ENCODE data around the gene PFN2. TPM values are rescaled to one million over a fixed set of nuclear protein-coding genes. Genes with fewer than 3 reads are reported as not detected.
A peak's percentile ranks its signal among the peaks of the same experiment; 100 is the strongest.
"Not testable (repeated sequence)": the region's sequence is repeated elsewhere in the genome, so short reads cannot be mapped to it uniquely, and the experiment has no call there.

PFN2 gene
- total RNA-seq, 2 donors from 2014 or later = 3.2 to 5.9 TPM

- H3K36me3 Mint-ChIP-seq (ENCODE audit: insufficient read depth in 2 of 2); H3K4me3 Mint-ChIP-seq; H3K4me1 Mint-ChIP-seq (ENCODE audit: low read depth); H3K27me3 Mint-ChIP-seq (ENCODE audit: low read depth); DNase-seq; H3K27ac Mint-ChIP-seq; H3K9me3 Mint-ChIP-seq; ATAC-seq (replicated peaks in 1 of 2): not testable (repeated sequence)
Observed at GRCh38 chr3:149983053-149983452, 12.4 kb upstream of the PFN2 start.

- H3K36me3 Mint-ChIP-seq (ENCODE audit: insufficient read depth in 2 of 2); H3K27ac Mint-ChIP-seq; H3K27me3 Mint-ChIP-seq (ENCODE audit: low read depth); H3K4me1 Mint-ChIP-seq (ENCODE audit: low read depth); H3K9me3 Mint-ChIP-seq; H3K4me3 Mint-ChIP-seq; DNase-seq: not testable (repeated sequence)
- ATAC-seq (replicated peaks in 1 of 2) = peak in 1 of 2 donors; percentile 47
Observed at GRCh38 chr3:149981979-149982378, 11.3 kb upstream of the PFN2 start.

GRCh38 chr3:149977386-149977785, 6.7 kb upstream of the PFN2 start:
- Mint-ChIP-seq H3K27ac (no peak overlapping the region), H3K36me3 (ENCODE audit: insufficient read depth in 2 of 2) (no peaks in the 10 kb centered on the region), H3K9me3 (no peaks in the 10 kb centered on the region), H3K4me1 (ENCODE audit: low read depth) (no peaks in the 10 kb centered on the region), H3K4me3 (no peak overlapping the region), H3K27me3 (ENCODE audit: low read depth) (peaks cover 22% of the 10 kb centered on the region)
- no peak for DNase-seq
- ATAC-seq (replicated peaks in 1 of 2) = no peak

- Mint-ChIP-seq H3K4me1 (ENCODE audit: low read depth) (peaks cover 7% of the 10 kb centered on the region), H3K27me3 (ENCODE audit: low read depth) (peaks cover 33% of the 10 kb centered on the region), H3K36me3 (ENCODE audit: insufficient read depth in 2 of 2) (no peaks in the 10 kb centered on the region), H3K27ac (no peak overlapping the region), H3K9me3 (no peaks in the 10 kb centered on the region), H3K4me3 (no peak overlapping the region)
- ATAC-seq (replicated peaks in 1 of 2) (peak in 1 of 2 donors; percentile 42), DNase-seq (peak in 1 of 2 donors; percentile 3)
Observed at GRCh38 chr3:149975919-149976318, 5.2 kb upstream of the PFN2 start.

- Mint-ChIP-seq H3K27ac (peak overlapping the region; percentile 78), H3K27me3 (ENCODE audit: low read depth) (peaks cover 45% of the 10 kb centered on the region), H3K36me3 (ENCODE audit: insufficient read depth in 2 of 2) (no peaks in the 10 kb centered on the region), H3K4me3 (peak overlapping the region; percentile 87 to 95), H3K9me3 (no peaks in the 10 kb centered on the region), H3K4me1 (ENCODE audit: low read depth) (peaks cover 12% of the 10 kb centered on the region)
- ATAC-seq (replicated peaks in 1 of 2) = peak; percentile 12 to 25
- DNase-seq = peak; percentile 31 to 33
Observed at GRCh38 chr3:149971403-149972075, 844 bp upstream of the PFN2 start.

GRCh38 chr3:149969940-149970715, 567 bp downstream of the PFN2 start:
- Mint-ChIP-seq H3K36me3 (ENCODE audit: insufficient read depth in 2 of 2) (no peaks in the 10 kb centered on the region), H3K27me3 (ENCODE audit: low read depth) (peaks cover 37% of the 10 kb centered on the region), H3K4me3 (peak overlapping the region; percentile 82 to 96), H3K4me1 (ENCODE audit: low read depth) (peaks cover 12% of the 10 kb centered on the region), H3K9me3 (no peaks in the 10 kb centered on the region), H3K27ac (peak overlapping the region; percentile 82)
- DNase-seq (peak; percentile 82 to 86), ATAC-seq (replicated peaks in 1 of 2) (peak; percentile 65 to 72)

- H3K9me3 Mint-ChIP-seq = no peaks in the 10 kb centered on the region
- no peak for ATAC-seq (replicated peaks in 1 of 2)
- peaks cover 29% of the 10 kb centered on the region for H3K27me3 Mint-ChIP-seq (ENCODE audit: low read depth)
- H3K36me3 Mint-ChIP-seq (ENCODE audit: insufficient read depth in 2 of 2) = no peaks in the 10 kb centered on the region
- DNase-seq = no peak
- peak overlapping the region; percentile 82 for H3K27ac Mint-ChIP-seq
- peaks cover 12% of the 10 kb centered on the region for H3K4me1 Mint-ChIP-seq (ENCODE audit: low read depth)
- peak overlapping the region; percentile 82 to 96 for H3K4me3 Mint-ChIP-seq
Observed at GRCh38 chr3:149969110-149969939, 1.4 kb downstream of the PFN2 start.

- peaks cover 26% of the 10 kb centered on the region for H3K27me3 Mint-ChIP-seq (ENCODE audit: low read depth)
- ATAC-seq (replicated peaks in 1 of 2) (no peak), DNase-seq (no peak)
- H3K27ac Mint-ChIP-seq = no peak overlapping the region
- no peak overlapping the region for H3K4me3 Mint-ChIP-seq
- H3K9me3 Mint-ChIP-seq = no peaks in the 10 kb centered on the region
- H3K36me3 Mint-ChIP-seq (ENCODE audit: insufficient read depth in 2 of 2) = no peaks in the 10 kb centered on the region
- peaks cover 12% of the 10 kb centered on the region for H3K4me1 Mint-ChIP-seq (ENCODE audit: low read depth)
Observed at GRCh38 chr3:149968216-149968615, 2.5 kb downstream of the PFN2 start.

GRCh38 chr3:149967086-149967685, 3.5 kb downstream of the PFN2 start:
- peak overlapping the region; percentile 42 for H3K27ac Mint-ChIP-seq
- no peak for ATAC-seq (replicated peaks in 1 of 2)

GRCh38 chr3:149965278-149965677, 5.4 kb downstream of the PFN2 start:
- H3K27ac Mint-ChIP-seq = no peak overlapping the region
- no peaks in the 10 kb centered on the region for H3K9me3 Mint-ChIP-seq
- ATAC-seq (replicated peaks in 1 of 2) = no peak
- peaks cover 12% of the 10 kb centered on the region for H3K27me3 Mint-ChIP-seq (ENCODE audit: low read depth)
- H3K4me1 Mint-ChIP-seq (ENCODE audit: low read depth) = peaks cover 6% of the 10 kb centered on the region
- DNase-seq = no peak
- H3K36me3 Mint-ChIP-seq (ENCODE audit: insufficient read depth in 2 of 2) = no peaks in the 10 kb centered on the region
- H3K4me3 Mint-ChIP-seq = no peak overlapping the region

More at GRCh38 chr3:149967086-149967685, 3.5 kb downstream of the PFN2 start:
- DNase-seq = no peak
- Mint-ChIP-seq H3K4me3 (no peak overlapping the region), H3K36me3 (ENCODE audit: insufficient read depth in 2 of 2) (no peaks in the 10 kb centered on the region), H3K27me3 (ENCODE audit: low read depth) (peaks cover 21% of the 10 kb centered on the region), H3K4me1 (ENCODE audit: low read depth) (peaks cover 12% of the 10 kb centered on the region), H3K9me3 (no peaks in the 10 kb centered on the region)

GRCh38 chr3:149964291-149964690, 6.4 kb downstream of the PFN2 start:
- H3K4me1 Mint-ChIP-seq (ENCODE audit: low read depth) = peaks cover 5% of the 10 kb centered on the region
- H3K36me3 Mint-ChIP-seq (ENCODE audit: insufficient read depth in 2 of 2) = no peaks in the 10 kb centered on the region
- no peak for ATAC-seq (replicated peaks in 1 of 2)
- H3K4me3 Mint-ChIP-seq = no peak overlapping the region
- H3K9me3 Mint-ChIP-seq = no peaks in the 10 kb centered on the region
- peaks cover 5% of the 10 kb centered on the region for H3K27me3 Mint-ChIP-seq (ENCODE audit: low read depth)
- no peak overlapping the region for H3K27ac Mint-ChIP-seq
- no peak for DNase-seq

GRCh38 chr3:149963485-149963884, 7.2 kb downstream of the PFN2 start:
- peak overlapping the region; percentile 55 for H3K27ac Mint-ChIP-seq
- no peak for DNase-seq
- H3K4me3 Mint-ChIP-seq = no peak overlapping the region
- H3K27me3 Mint-ChIP-seq (ENCODE audit: low read depth) = no peaks in the 10 kb centered on the region
- H3K4me1 Mint-ChIP-seq (ENCODE audit: low read depth) = peaks cover under 1% of the 10 kb centered on the region
- H3K36me3 Mint-ChIP-seq (ENCODE audit: insufficient read depth in 2 of 2) = no peaks in the 10 kb centered on the region
- ATAC-seq (replicated peaks in 1 of 2) = no peak
- no peaks in the 10 kb centered on the region for H3K9me3 Mint-ChIP-seq

Data from activated T-cell treated with anti-CD3 and anti-CD28 coated beads, Interleukin-2, amount 50 U/mL, for 72 hours (primary cell).